ENCODE data around the gene PDSS2. TPM values are rescaled to one million over a fixed set of nuclear protein-coding genes. Genes with fewer than 3 reads are reported as not detected.

Gene PDSS2
- total RNA-seq, 1 experiment from 2014 or later, result 12.1 TPM

- Histone ChIP-seq H3K14ac (ENCODE audit: insufficient read depth, low read length) (no peak overlapping the region), H3T11ph (ENCODE audit: low read length) (no peak overlapping the region), H2BK120ac (ENCODE audit: low read depth, low read length, poor library complexity, severe bottlenecking) (no peak overlapping the region), H3K27ac (ENCODE audit: insufficient read length, low read depth, low read length) (no peak overlapping the region), H2BK20ac (ENCODE audit: low read depth, low read length, poor library complexity, severe bottlenecking) (no peak overlapping the region), H3K4ac (ENCODE audit: low read depth, low read length) (no peak overlapping the region), H3K18ac (ENCODE audit: insufficient read length, low read depth, low read length) (no peak overlapping the region), H2BK5ac (ENCODE audit: insufficient read length, low read length) (no peak overlapping the region), H4K20me1 (ENCODE audit: control insufficient read depth, insufficient read depth, insufficient read length) (no peaks in the 10 kb centered on the region), H3K79me2 (ENCODE audit: insufficient read depth, low read length) (no peaks in the 10 kb centered on the region), H3K23ac (ENCODE audit: insufficient read length, low read depth, low read length) (no peak overlapping the region), H4K5ac (ENCODE audit: insufficient read length, low read depth, low read length) (no peak overlapping the region), H3K9me3 (ENCODE audit: control insufficient read depth, low read depth, low read length) (no peaks in the 10 kb centered on the region), H3K9ac (ENCODE audit: extremely low read depth, insufficient read length, low read length) (no peak overlapping the region), H3K27me3 (ENCODE audit: insufficient read depth, low read length) (no peaks in the 10 kb centered on the region), H2AFZ (ENCODE audit: low read length) (no peak overlapping the region), H4K8ac (replicated peaks; ENCODE audit: insufficient read length, low read depth, low read length) (no peak overlapping the region), H3K79me1 (ENCODE audit: insufficient read depth, low read depth, low read length, poor library complexity, severe bottlenecking) (no peaks in the 10 kb centered on the region), H3K4me2 (ENCODE audit: insufficient read depth, insufficient read length, low read length) (no peak overlapping the region), H2BK12ac (ENCODE audit: insufficient read length, low read depth, low read length) (no peak overlapping the region), H2AK5ac (ENCODE audit: insufficient read length, low read length) (no peak overlapping the region), H3K4me1 (ENCODE audit: insufficient read depth, low read length) (no peaks in the 10 kb centered on the region), H3K56ac (ENCODE audit: insufficient read length, low read depth, low read length) (no peak overlapping the region), H3K23me2 (ENCODE audit: insufficient read length, low read depth, low read length, poor library complexity, severe bottlenecking) (no peaks in the 10 kb centered on the region), H4K91ac (ENCODE audit: insufficient read length, low read depth, low read length) (no peak overlapping the region), H2BK15ac (ENCODE audit: low read depth, low read length) (no peak overlapping the region)
- Mint-ChIP-seq H3K4me3 (no peak overlapping the region), H3K9me3 (no peaks in the 10 kb centered on the region; a peak in 1 of 5 replicates), H3K27me3 (ENCODE audit: low read depth) (no peaks in the 10 kb centered on the region), H3K4me1 (peaks cover 5% of the 10 kb centered on the region in 2 experiments; a peak in 3 of 4 replicates), H3K36me3 (ENCODE audit: insufficient read depth in 1 of 3, low read depth in 3 of 3) (peaks cover 2 to 17% (median 6%) of the 10 kb centered on the region in 3 experiments; a peak in 4 of 7 replicates), H3K27ac (peak overlapping the region in 1 of 3 experiments; percentile 0; a peak in 1 of 7 replicates)
- no peak for DNase-seq
- no peak for TF ChIP-seq CTCF (conservative IDR thresholded peaks at IDR 0.05)
- WGBS (ENCODE audit: extremely low coverage, insufficient read length, low lambda C conversion rate), result no CpG with 5 or more reads among the region's 5 CpGs
Measured at GRCh38 chr6:107237992-107238660, 221.2 kb downstream of the PDSS2 start.
